Femur (tissue), 1 donor: ENCODE results near the gene HOOK1.
"Not testable (repeated sequence)": the region's sequence is repeated elsewhere in the genome, so short reads cannot be mapped to it uniquely, and the experiment has no call there.

Source experiments
- DNase-seq: peaks from one replicate; pipeline ENCODE4 v3.0.0-alpha.2; 2017

HOOK1 gene

GRCh38 chr1:59892841-59893811 is 78.4 kb downstream of the HOOK1 start:
- no peak for DNase-seq

- DNase-seq: no peak
These were observed 82.4 kb downstream of the HOOK1 start for GRCh38 chr1:59897165-59897564.

GRCh38 chr1:59898927-59899326 is 84.2 kb downstream of the HOOK1 start:
- DNase-seq: no peak

- no peak for DNase-seq
These were observed 85.9 kb downstream of the HOOK1 start for GRCh38 chr1:59900640-59901039.

DNA sequence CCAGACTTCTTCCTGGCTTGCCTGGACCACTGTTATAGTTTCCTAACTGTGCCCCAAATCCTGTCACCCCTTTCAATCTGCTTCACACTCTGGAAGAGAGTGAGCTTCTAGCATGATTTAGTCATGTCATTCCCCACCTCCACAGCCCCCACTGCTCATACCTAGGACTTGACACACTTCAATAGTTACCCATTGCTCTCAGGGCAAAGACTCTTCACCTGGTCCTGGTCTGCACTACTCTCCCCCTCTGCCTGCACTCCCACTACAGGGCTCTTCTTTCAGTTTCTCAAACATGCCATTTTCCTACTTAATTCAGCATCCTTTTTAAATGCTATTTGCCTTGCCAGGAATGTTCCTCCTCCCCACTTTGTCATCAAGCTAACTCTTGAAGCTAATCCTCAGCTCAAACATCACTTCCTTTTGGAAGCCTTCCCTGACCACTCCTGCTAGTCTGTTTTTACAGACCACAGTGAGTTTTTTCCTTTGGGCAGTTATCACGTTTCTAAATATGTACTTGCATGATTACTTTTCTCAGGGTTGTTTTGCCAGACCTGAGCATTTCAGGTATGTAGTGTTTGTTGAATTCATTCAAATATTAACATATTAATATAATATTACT is 87.1 kb downstream of the HOOK1 start:
- no peak for DNase-seq

- DNase-seq: no peak
These were observed 88.5 kb downstream of the HOOK1 start for GRCh38 chr1:59903141-59903754.

DNA sequence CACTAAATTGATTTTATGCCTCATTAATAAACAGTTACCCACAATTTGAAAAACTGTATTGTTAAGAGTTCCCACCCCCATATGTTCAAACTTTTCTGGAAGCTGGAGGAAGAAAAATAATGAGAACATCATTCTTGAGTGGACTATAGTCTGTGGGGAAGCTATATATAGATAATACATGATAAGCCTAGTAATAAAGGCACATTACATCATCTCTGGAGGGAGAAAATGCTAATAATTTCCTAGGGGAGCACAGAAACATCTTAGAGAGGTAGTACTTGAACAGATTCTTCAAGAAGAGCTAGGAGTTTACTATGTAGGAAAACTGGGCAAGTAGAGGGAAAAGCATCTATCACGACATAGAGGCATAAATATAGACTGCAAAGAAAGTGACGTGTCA is 92.2 kb downstream of the HOOK1 start:
- DNase-seq: no peak

- no peak for DNase-seq
These were observed 93.3 kb downstream of the HOOK1 start for GRCh38 chr1:59908084-59908483.

- DNase-seq: no peak
These were observed 93.9 kb downstream of the HOOK1 start for GRCh38 chr1:59908682-59909081.

DNA sequence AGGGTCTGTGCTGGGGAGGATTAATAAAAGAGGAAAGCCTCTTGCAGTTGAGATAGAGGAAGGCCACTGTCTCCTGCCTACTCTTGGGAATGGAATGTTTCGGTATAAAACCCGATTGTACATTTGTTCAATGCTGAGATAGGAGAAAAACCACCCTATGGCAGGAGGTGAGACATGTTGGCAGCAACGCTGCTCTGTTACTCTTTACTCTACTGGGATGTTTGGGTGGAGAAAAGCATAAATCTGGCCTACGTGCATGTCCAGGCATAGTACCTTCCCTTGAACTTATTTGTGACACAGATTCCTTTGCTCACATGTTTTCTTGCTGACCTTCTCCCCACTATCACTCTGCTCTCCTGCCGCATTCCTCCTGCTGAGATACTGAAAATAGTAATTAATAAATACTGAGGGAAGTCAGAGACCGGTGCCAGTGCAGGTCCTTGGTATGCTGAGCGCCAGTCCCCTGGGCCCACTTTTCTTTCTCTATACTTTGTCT is 100.1 kb downstream of the HOOK1 start:
- not testable (repeated sequence) for DNase-seq

DNA sequence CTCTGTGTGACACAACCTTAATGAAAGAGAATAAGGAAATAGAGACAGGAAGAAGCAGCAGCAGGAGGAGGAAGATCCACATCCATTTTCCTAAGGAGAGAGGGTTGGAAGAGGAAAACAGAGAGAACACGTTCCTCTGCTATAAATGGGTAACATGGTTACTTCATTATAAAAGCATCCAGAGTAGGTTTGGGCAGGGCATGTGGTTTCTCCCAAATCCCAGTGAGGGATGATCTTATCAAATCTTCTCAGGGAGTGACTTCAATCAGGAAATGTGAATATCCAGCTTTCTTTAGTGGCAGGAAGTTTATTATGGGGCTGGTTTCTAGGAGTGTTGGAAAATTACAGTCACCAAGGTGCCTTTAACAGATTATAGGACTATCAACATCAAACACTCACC is 100.8 kb downstream of the HOOK1 start:
- no peak for DNase-seq

DNA sequence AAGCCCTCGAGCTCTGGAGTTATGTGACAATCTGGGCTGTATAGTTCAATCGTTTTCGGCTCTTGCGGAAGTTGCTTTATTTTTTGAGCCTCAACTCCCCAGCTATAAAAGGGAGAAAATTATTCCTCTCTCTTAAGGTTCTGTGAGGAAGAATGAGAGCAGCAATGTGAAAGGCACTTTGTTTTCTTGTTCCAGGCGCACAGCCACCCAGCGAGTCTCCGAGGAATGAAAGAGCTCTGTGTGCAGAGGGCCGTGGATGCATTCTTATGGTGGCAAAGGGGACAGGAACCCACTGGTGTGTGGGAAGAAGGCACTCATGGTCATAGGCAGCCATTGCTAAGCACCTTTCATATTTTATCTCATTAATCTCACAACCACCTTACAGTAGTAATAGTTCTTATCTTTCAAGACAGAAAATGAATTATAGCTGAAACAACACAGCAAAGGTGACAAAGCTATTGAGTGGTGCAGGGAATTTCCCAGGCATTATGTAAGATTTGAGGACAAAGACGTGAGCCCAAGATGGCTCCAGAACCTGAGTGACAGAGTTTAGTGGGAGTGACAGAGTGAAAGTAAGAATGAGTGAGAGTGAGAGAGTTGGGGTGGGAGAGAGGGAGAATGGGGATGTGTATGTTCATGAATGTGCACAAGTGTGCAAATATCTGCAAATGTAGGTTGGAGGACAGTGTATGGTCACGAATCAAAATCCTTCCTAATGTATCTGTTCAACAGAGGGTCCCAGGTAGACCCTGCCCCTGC is 102.5 kb downstream of the HOOK1 start:
- DNase-seq: no peak

- DNase-seq: no peak
These were observed 103.0 kb downstream of the HOOK1 start for GRCh38 chr1:59917785-59918180.

GRCh38 chr1:59919746-59920145 is 105.0 kb downstream of the HOOK1 start:
- no peak for DNase-seq

- not testable (repeated sequence) for DNase-seq
These were observed 106.6 kb downstream of the HOOK1 start for GRCh38 chr1:59921258-59921899.

DNA sequence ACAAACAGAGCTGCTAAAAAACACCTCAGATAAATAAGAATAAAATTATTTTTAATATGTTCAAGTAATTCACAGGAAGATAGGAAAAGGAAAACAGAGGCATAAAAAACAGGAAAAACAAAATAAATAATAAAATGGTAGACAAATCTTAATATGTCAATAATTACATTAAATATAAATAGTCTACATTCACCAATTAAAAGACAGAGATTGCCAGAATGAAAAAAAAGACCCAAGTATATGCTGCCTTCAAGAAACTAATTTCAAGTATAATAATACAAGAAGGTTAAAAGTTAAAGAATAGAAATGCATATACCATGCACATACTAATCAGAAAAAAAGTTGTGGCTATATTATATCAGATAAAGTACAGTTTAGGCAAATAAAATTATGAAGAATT is 109.9 kb downstream of the HOOK1 start:
- DNase-seq: no peak
